Measurements from ENCODE around the gene PLXNA4. TPM values are rescaled to one million over a fixed set of nuclear protein-coding genes. Genes with fewer than 3 reads are reported as not detected.

Gene PLXNA4
- total RNA-seq, 1 donor from 2014 or later: 2.1 TPM

DNA sequence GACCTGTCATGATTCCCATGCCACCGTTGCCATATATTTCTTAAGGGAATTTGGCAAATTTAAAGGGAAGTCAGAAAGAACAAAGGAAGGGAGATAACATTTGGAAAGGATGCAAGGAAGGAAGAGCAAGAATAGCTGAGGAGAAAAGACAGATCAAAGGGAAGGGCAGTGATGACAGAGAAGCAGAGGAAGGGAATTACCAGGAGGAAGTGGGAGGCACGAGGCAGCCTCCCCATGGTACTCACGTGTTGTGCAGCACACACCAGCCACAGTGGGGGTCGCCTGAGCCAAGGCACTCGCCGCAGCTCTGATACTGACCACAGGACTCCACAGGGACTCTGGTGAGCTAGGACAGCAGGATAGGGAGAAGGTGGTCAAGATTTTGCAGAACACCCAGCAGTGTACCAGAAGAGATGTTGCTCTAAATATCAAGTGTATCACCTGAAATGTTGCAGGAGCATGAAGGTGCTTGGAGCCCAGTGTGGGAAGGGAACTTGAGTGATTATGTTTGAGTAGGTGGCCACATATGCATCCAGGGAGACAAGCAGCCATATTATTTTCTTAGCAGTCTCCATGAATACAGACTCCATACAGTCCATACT, 335.3 kb downstream of the PLXNA4 start:
- Histone ChIP-seq H3K4me1 (ENCODE audit: control insufficient read depth in 3 of 3, insufficient read depth in 3 of 3, low read length in 3 of 3) (no peaks in the 10 kb centered on the region), H3K36me3 (ENCODE audit: control insufficient read depth in 3 of 3, insufficient read depth in 3 of 3, low read length in 3 of 3) (no peaks in the 10 kb centered on the region), H3K27ac (ENCODE audit: low read depth, low read length) (no peak overlapping the region), H3K4me3 (ENCODE audit: low read length in 3 of 3) (no peak overlapping the region), H3K27me3 (ENCODE audit: control insufficient read depth in 3 of 3, insufficient read depth in 3 of 3, low read length in 3 of 3) (no peaks in the 10 kb centered on the region), H3K9ac (ENCODE audit: low read depth in 1 of 3, low read length in 3 of 3) (no peak overlapping the region), H3K9me3 (ENCODE audit: control insufficient read depth in 3 of 3, low read length in 3 of 3) (no peaks in the 10 kb centered on the region)

DNA sequence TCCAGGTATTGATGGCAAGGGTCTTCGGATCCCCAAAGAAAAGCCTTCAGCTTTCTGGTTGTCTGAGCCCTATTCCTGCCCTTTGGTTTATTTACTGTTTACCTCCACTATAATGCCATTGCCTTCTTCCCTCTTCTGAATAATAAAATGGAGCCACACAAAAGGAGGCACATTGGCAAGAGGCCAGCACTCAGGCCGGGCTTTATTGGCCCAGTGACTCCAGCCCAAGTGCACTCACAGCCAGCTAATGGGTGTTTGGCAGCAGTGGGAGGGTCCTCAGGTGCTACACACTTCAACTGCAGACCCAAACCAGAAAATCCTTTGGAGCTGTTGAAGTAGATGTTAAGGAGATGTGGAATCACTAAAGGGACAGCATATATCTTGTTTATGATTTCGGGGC, 336.0 kb downstream of the PLXNA4 start:
- H3K9ac ChIP-seq (ENCODE audit: low read depth in 1 of 3, low read length in 3 of 3): no peak overlapping the region
- H3K4me3 ChIP-seq (ENCODE audit: low read length in 3 of 3): no peak overlapping the region
- H3K27ac ChIP-seq (ENCODE audit: low read depth, low read length): no peak overlapping the region
- no peaks in the 10 kb centered on the region for H3K9me3 ChIP-seq (ENCODE audit: control insufficient read depth in 3 of 3, low read length in 3 of 3)
- no peaks in the 10 kb centered on the region for H3K4me1 ChIP-seq (ENCODE audit: control insufficient read depth in 3 of 3, insufficient read depth in 3 of 3, low read length in 3 of 3)
- no peaks in the 10 kb centered on the region for H3K27me3 ChIP-seq (ENCODE audit: control insufficient read depth in 3 of 3, insufficient read depth in 3 of 3, low read length in 3 of 3)
- H3K36me3 ChIP-seq (ENCODE audit: control insufficient read depth in 3 of 3, insufficient read depth in 3 of 3, low read length in 3 of 3): no peaks in the 10 kb centered on the region

DNA sequence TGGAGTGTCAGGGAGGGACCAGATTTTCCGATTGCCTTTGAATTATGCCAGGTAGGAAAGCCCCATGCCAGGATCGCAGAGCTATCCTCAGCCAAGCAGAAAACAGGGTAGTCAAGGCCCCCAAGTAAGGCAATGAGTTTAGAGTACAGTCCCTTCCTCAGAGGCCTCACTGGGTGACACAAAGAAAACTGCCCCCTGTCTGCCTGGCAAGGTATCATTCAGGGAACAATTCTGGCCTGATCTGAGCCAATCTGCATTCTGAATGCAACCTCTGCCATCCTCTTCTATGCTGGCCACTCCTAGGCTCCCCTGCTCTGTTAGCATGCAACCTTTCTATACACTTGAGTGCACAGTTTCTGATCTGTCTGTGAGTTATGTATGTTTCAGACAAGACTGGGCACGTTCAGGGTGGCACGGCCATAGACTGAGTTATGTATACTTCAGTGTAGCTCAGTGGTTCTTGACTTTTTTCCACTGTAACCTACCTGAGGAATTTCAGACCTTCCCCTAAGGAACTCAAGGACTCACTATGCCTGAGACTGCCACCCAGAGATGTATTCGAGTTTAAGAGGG, 336.8 kb downstream of the PLXNA4 start:
- H3K27me3 ChIP-seq (ENCODE audit: control insufficient read depth in 3 of 3, insufficient read depth in 3 of 3, low read length in 3 of 3): no peaks in the 10 kb centered on the region
- H3K9me3 ChIP-seq (ENCODE audit: control insufficient read depth in 3 of 3, low read length in 3 of 3): no peaks in the 10 kb centered on the region
- no peak overlapping the region for H3K9ac ChIP-seq (ENCODE audit: low read depth in 1 of 3, low read length in 3 of 3)
- H3K4me1 ChIP-seq (ENCODE audit: control insufficient read depth in 3 of 3, insufficient read depth in 3 of 3, low read length in 3 of 3): peaks cover 0 to 4% (median 0%) of the 10 kb centered on the region in 3 donors
- no peak overlapping the region for H3K27ac ChIP-seq (ENCODE audit: low read depth, low read length)
- H3K36me3 ChIP-seq (ENCODE audit: control insufficient read depth in 3 of 3, insufficient read depth in 3 of 3, low read length in 3 of 3): no peaks in the 10 kb centered on the region
- H3K4me3 ChIP-seq (ENCODE audit: low read length in 3 of 3): no peak overlapping the region

DNA sequence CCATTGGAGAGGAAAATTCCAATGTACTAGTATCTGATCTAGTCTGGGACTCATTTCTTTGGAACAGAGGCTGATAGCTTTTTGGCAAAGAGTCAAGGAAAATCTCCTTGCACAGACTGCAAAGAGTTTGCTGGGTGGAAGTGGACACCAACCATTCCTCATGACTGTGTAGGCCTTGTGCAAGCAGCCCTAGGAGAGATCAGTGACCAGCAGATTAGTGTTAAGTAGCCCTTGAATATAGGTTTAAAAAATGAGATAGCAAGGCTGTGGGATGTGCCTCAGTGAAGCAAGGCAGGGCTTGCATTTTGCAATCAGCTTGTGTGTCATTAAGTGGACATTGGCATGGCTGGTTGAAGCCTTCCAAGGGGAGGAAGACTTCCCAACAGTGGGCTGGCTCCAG, 341.6 kb downstream of the PLXNA4 start:
- no peaks in the 10 kb centered on the region for H3K27me3 ChIP-seq (ENCODE audit: control insufficient read depth in 3 of 3, insufficient read depth in 3 of 3, low read length in 3 of 3)

DNA sequence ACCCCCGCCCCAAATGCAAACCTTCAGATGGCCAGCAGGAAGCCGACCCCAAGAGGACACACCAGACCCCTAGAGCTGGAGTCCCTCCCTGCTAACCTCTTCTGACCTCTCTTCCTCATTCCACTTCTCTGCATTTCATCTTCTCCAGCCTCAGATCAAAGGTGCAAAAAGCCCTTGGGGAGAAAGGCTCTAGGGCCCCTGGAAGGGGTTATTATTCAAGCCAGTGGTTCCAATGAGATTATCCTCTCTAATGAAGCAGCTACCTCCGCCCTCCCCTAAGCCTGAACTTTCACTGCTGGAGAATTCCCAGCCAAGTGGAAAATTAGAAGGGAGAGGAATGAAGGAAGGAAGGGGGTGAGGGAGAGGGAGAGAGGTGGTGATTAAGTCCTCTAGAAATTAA, 343.9 kb downstream of the PLXNA4 start:
- no peak overlapping the region for H3K4me3 ChIP-seq (ENCODE audit: low read length in 3 of 3)
- no peaks in the 10 kb centered on the region for H3K27me3 ChIP-seq (ENCODE audit: control insufficient read depth in 3 of 3, insufficient read depth in 3 of 3, low read length in 3 of 3)
- H3K4me1 ChIP-seq (ENCODE audit: control insufficient read depth in 3 of 3, insufficient read depth in 3 of 3, low read length in 3 of 3): peaks cover 0 to 6% (median 0%) of the 10 kb centered on the region in 3 donors
- H3K9me3 ChIP-seq (ENCODE audit: control insufficient read depth in 3 of 3, low read length in 3 of 3): no peaks in the 10 kb centered on the region
- H3K27ac ChIP-seq (ENCODE audit: low read depth, low read length): no peak overlapping the region
- H3K36me3 ChIP-seq (ENCODE audit: control insufficient read depth in 3 of 3, insufficient read depth in 3 of 3, low read length in 3 of 3): no peaks in the 10 kb centered on the region
- no peak overlapping the region for H3K9ac ChIP-seq (ENCODE audit: low read depth in 1 of 3, low read length in 3 of 3)

More for the DNA sequence above, 341.6 kb downstream of the PLXNA4 start:
- Histone ChIP-seq H3K4me3 (ENCODE audit: low read length in 3 of 3) (no peak overlapping the region), H3K27ac (ENCODE audit: low read depth, low read length) (no peak overlapping the region), H3K9me3 (ENCODE audit: control insufficient read depth in 3 of 3, low read length in 3 of 3) (no peaks in the 10 kb centered on the region), H3K4me1 (ENCODE audit: control insufficient read depth in 3 of 3, insufficient read depth in 3 of 3, low read length in 3 of 3) (peaks cover 0 to 4% (median 0%) of the 10 kb centered on the region in 3 donors), H3K36me3 (ENCODE audit: control insufficient read depth in 3 of 3, insufficient read depth in 3 of 3, low read length in 3 of 3) (no peaks in the 10 kb centered on the region), H3K9ac (ENCODE audit: low read depth in 1 of 3, low read length in 3 of 3) (no peak overlapping the region)

DNA sequence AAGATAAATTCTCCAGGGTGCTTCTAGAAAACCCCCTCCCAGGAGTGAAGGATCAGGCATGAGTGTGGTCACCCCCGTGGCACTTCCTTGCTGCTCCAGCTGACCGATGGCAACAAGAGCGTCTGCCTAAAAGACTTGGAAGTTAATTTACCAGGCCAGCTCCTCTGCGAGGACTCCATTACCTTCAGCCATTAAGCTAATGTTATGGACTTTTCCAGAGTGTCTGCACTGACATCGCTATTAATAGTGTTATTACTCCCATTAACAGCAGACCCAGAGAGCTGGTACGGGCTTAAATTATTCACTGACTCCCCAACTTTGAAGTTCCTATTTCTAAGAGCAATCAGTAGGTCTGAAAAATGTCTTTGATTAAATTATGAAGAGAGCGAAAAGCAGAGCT, 345.8 kb downstream of the PLXNA4 start:
- Histone ChIP-seq H3K27ac (ENCODE audit: low read depth, low read length) (no peak overlapping the region), H3K36me3 (ENCODE audit: control insufficient read depth in 3 of 3, insufficient read depth in 3 of 3, low read length in 3 of 3) (no peaks in the 10 kb centered on the region), H3K4me3 (ENCODE audit: low read length in 3 of 3) (no peak overlapping the region), H3K27me3 (ENCODE audit: control insufficient read depth in 3 of 3, insufficient read depth in 3 of 3, low read length in 3 of 3) (no peaks in the 10 kb centered on the region), H3K4me1 (ENCODE audit: control insufficient read depth in 3 of 3, insufficient read depth in 3 of 3, low read length in 3 of 3) (peaks cover 0 to 24% (median 15%) of the 10 kb centered on the region in 3 donors), H3K9me3 (ENCODE audit: control insufficient read depth in 3 of 3, low read length in 3 of 3) (no peaks in the 10 kb centered on the region), H3K9ac (ENCODE audit: low read depth in 1 of 3, low read length in 3 of 3) (no peak overlapping the region)

DNA sequence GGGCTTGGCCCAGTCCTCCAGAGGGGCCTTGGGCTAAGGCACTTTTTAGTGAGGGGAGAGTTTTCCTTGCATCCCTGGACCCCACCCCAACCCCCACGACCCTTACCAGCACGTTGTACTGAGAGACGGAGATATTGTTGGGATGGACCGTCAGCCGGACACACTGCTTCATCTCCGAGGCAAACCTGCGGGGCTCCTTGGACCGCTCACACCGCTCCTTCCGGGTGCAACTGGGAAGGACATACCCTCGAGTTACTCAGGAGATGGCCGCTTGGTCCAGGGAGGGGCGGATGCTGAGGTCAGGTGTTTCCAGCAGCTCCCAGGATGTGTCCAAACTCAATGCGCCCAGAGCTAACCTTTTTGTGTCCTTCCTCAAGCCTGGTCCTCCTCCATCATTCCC, 348.0 kb downstream of the PLXNA4 start:
- Histone ChIP-seq H3K27me3 (ENCODE audit: control insufficient read depth in 3 of 3, insufficient read depth in 3 of 3, low read length in 3 of 3) (no peaks in the 10 kb centered on the region), H3K9me3 (ENCODE audit: control insufficient read depth in 3 of 3, low read length in 3 of 3) (no peaks in the 10 kb centered on the region), H3K4me1 (ENCODE audit: control insufficient read depth in 3 of 3, insufficient read depth in 3 of 3, low read length in 3 of 3) (peaks cover 0 to 29% (median 20%) of the 10 kb centered on the region in 3 donors), H3K4me3 (ENCODE audit: low read length in 3 of 3) (no peak overlapping the region), H3K27ac (ENCODE audit: low read depth, low read length) (no peak overlapping the region), H3K9ac (ENCODE audit: low read depth in 1 of 3, low read length in 3 of 3) (no peak overlapping the region), H3K36me3 (ENCODE audit: control insufficient read depth in 3 of 3, insufficient read depth in 3 of 3, low read length in 3 of 3) (no peaks in the 10 kb centered on the region)

DNA sequence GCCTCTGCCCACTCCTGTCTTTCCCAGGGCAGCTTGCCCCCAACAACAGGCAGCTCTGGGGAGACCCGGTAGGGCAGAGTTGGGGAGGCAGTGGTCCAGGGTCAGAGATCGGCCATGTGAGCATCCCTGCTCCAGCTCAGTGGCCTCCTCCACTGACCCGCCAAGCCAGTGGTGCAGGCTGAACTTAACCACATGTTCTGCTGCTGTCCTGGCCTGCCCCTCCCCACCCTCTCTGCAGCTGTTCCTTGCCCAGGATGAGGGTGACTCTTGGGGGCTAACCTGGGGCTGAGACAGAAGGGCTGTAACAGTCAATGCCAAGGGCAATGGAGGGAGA, 349.3 kb downstream of the PLXNA4 start:
- H3K27me3 ChIP-seq (ENCODE audit: control insufficient read depth in 3 of 3, insufficient read depth in 3 of 3, low read length in 3 of 3): no peaks in the 10 kb centered on the region
- no peak overlapping the region for H3K4me3 ChIP-seq (ENCODE audit: low read length in 3 of 3)
- H3K9me3 ChIP-seq (ENCODE audit: control insufficient read depth in 3 of 3, low read length in 3 of 3): no peaks in the 10 kb centered on the region
- H3K27ac ChIP-seq (ENCODE audit: low read depth, low read length): no peak overlapping the region
- peak overlapping the region in 1 of 3 donors; percentile 64 for H3K9ac ChIP-seq (ENCODE audit: low read depth in 1 of 3, low read length in 3 of 3)
- peaks cover 0 to 29% (median 20%) of the 10 kb centered on the region in 3 donors for H3K4me1 ChIP-seq (ENCODE audit: control insufficient read depth in 3 of 3, insufficient read depth in 3 of 3, low read length in 3 of 3)
- peaks cover 0 to 2% (median 0%) of the 10 kb centered on the region in 3 donors for H3K36me3 ChIP-seq (ENCODE audit: control insufficient read depth in 3 of 3, insufficient read depth in 3 of 3, low read length in 3 of 3)

DNA sequence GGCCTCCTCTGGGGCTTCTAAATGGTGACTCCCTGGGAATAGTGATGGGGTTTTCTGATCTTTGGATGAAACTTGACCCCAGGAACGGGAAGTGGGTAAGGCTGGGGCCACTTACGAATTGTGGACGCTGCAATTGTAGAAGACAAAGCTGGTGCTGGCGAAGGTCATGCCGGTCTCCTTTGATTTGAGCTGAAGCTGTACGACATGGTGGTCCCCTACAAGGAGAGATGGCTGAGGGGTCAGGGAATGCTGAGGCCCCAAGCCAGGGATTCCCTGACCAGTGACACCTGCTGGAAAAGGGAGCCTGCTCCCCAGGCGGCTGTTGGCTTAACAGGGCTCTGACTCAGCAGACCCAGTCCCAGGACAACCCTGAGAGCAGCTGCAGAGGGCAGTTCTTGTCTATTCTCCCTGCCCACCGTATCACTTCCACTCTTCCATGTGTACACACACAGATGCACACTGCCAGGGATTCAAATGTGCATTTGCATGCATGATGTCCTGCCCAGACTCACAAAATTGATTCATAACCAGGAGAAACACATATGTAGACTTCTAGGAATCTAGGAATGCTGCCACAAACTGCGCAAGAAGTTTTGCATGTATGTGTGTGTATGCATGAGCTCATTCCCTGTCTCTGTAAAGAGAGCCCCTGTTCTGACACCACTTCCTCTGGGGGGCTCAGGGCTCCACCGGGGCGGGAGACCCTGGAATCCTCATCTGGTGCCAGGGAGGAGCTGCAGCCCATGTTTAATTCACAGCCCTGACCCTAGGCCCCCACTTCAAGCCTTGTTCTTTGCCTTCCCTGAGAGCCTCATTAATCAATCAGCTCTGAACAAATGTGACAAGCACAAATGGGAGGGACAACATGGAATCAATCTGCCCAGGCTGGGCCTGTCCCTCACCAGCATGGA, 350.0 kb downstream of the PLXNA4 start:
- no peaks in the 10 kb centered on the region for H3K27me3 ChIP-seq (ENCODE audit: control insufficient read depth in 3 of 3, insufficient read depth in 3 of 3, low read length in 3 of 3)
- H3K27ac ChIP-seq (ENCODE audit: low read depth, low read length): peak overlapping the region; percentile 25
- peak overlapping the region in 1 of 3 donors; percentile 35 for H3K4me3 ChIP-seq (ENCODE audit: low read length in 3 of 3)
- peaks cover 0 to 29% (median 20%) of the 10 kb centered on the region in 3 donors for H3K4me1 ChIP-seq (ENCODE audit: control insufficient read depth in 3 of 3, insufficient read depth in 3 of 3, low read length in 3 of 3)
- peaks cover 0 to 2% (median 0%) of the 10 kb centered on the region in 3 donors for H3K36me3 ChIP-seq (ENCODE audit: control insufficient read depth in 3 of 3, insufficient read depth in 3 of 3, low read length in 3 of 3)
- peak overlapping the region in 1 of 3 donors; percentile 64 for H3K9ac ChIP-seq (ENCODE audit: low read depth in 1 of 3, low read length in 3 of 3)
- no peaks in the 10 kb centered on the region for H3K9me3 ChIP-seq (ENCODE audit: control insufficient read depth in 3 of 3, low read length in 3 of 3)

Data from skeletal muscle tissue (tissue), 4 donors.